ENCODE measurements around the gene CEP72.
"Not testable (repeated sequence)": the region's sequence is repeated elsewhere in the genome, so short reads cannot be mapped to it uniquely, and the experiment has no call there.

CEP72 gene

GRCh38 chr5:673831-674629, 61.9 kb downstream of the CEP72 start:
- DNase-seq, result peak; percentile 21

- no peak for DNase-seq
Measured at GRCh38 chr5:674630-675011, 62.5 kb downstream of the CEP72 start.

GRCh38 chr5:675111-675870, 63.2 kb downstream of the CEP72 start:
- no peak for DNase-seq

GRCh38 chr5:675871-676698, 63.9 kb downstream of the CEP72 start:
- DNase-seq, result no peak

GRCh38 chr5:676699-677076, 64.5 kb downstream of the CEP72 start:
- no peak for DNase-seq

GRCh38 chr5:677131-678101, 65.3 kb downstream of the CEP72 start:
- no peak for DNase-seq

- not testable (repeated sequence) for DNase-seq
Measured at GRCh38 chr5:678521-678920, 66.4 kb downstream of the CEP72 start.

GRCh38 chr5:679166-679895, 67.2 kb downstream of the CEP72 start:
- not testable (repeated sequence) for DNase-seq

GRCh38 chr5:680118-680795, 68.1 kb downstream of the CEP72 start:
- not testable (repeated sequence) for DNase-seq

GRCh38 chr5:680836-681235, 68.7 kb downstream of the CEP72 start:
- DNase-seq, result not testable (repeated sequence)

- DNase-seq, result not testable (repeated sequence)
Measured at GRCh38 chr5:681317-682191, 69.4 kb downstream of the CEP72 start.

GRCh38 chr5:682216-682615, 70.1 kb downstream of the CEP72 start:
- DNase-seq, result not testable (repeated sequence)

GRCh38 chr5:682651-683358, 70.7 kb downstream of the CEP72 start:
- DNase-seq, result not testable (repeated sequence)

- DNase-seq, result peak; percentile 80
Measured at GRCh38 chr5:683551-684481, 71.7 kb downstream of the CEP72 start.

- DNase-seq, result no peak
Measured at GRCh38 chr5:684751-685216, 72.6 kb downstream of the CEP72 start.

- DNase-seq, result no peak
Measured at GRCh38 chr5:685262-686171, 73.4 kb downstream of the CEP72 start.

- DNase-seq, result not testable (repeated sequence)
Measured at GRCh38 chr5:686172-686523, 74.0 kb downstream of the CEP72 start.
